Measurements from ENCODE around the gene FRMD4B.

FRMD4B gene

DNA sequence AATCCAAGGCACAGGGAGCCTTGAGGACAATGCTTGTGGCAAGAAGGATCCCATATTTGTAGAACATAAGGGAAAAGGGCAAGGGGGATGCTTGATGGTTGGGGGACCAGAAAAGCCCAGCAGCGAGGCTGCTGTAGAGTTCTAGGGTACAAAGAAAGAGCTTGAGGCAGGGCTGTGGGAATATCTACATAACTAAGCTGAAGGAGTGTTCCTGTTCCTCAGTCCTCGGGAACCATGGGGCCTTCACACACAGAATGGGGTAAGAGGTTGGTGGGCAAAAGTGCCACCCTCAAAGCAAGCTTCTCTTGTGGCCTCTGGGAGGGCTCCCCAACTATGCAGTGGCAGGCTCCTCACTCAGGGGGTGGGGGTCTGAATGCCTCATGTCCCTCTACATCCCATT, 6.5 kb upstream of the FRMD4B start:
- TF ChIP-seq, protein P1, sequence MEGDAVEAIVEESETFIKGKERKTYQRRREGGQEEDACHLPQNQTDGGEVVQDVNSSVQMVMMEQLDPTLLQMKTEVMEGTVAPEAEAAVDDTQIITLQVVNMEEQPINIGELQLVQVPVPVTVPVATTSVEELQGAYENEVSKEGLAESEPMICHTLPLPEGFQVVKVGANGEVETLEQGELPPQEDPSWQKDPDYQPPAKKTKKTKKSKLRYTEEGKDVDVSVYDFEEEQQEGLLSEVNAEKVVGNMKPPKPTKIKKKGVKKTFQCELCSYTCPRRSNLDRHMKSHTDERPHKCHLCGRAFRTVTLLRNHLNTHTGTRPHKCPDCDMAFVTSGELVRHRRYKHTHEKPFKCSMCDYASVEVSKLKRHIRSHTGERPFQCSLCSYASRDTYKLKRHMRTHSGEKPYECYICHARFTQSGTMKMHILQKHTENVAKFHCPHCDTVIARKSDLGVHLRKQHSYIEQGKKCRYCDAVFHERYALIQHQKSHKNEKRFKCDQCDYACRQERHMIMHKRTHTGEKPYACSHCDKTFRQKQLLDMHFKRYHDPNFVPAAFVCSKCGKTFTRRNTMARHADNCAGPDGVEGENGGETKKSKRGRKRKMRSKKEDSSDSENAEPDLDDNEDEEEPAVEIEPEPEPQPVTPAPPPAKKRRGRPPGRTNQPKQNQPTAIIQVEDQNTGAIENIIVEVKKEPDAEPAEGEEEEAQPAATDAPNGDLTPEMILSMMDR (conservative IDR thresholded peaks at IDR 0.05; ENCODE audit: low read depth, low read length), result no peak
- H3K4me2 ChIP-seq, result no peak overlapping the region
- H2AFZ ChIP-seq (ENCODE audit: low read depth), result no peak overlapping the region
- H3K79me2 ChIP-seq (ENCODE audit: insufficient read depth, low read depth), result no peaks in the 10 kb centered on the region
- no peaks in the 10 kb centered on the region for H4K20me1 ChIP-seq (ENCODE audit: insufficient read depth)
- H3K9ac ChIP-seq, result no peak overlapping the region
- no peak overlapping the region for H3K27ac ChIP-seq
- H3K4me3 ChIP-seq (IDR thresholded peaks at IDR 0.05; ENCODE audit: insufficient read depth, low read depth, low read length), result no peak overlapping the region
- no peaks in the 10 kb centered on the region for H3K27me3 ChIP-seq (ENCODE audit: insufficient read depth, low read depth)
- no peaks in the 10 kb centered on the region for H3K4me1 ChIP-seq (ENCODE audit: low read depth, poor library complexity, severe bottlenecking)
- no peaks in the 10 kb centered on the region for H3K36me3 ChIP-seq (ENCODE audit: insufficient read depth)

DNA sequence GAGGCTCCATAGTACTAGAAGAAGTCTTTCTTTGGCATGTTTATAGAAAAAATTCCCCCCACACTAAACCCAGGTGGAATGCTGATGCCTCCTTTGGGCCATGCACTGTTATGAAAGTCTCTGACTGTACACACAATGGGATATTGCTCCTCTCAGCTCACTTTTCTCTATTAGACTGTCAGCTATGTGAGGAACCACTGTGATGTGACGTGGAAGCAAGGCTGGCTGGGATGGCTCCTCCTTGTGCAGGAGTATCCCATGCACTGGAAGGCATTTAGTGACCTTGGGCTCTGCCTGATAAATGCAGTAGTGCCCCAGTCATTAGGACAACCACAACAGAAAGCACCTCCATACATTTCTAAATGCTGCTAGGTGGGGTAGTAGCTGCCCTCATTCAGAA, 5.7 kb upstream of the FRMD4B start:
- Histone ChIP-seq H3K27ac (no peak overlapping the region), H3K79me2 (ENCODE audit: insufficient read depth, low read depth) (no peaks in the 10 kb centered on the region), H3K4me2 (no peak overlapping the region), H4K20me1 (ENCODE audit: insufficient read depth) (no peaks in the 10 kb centered on the region), H3K27me3 (ENCODE audit: insufficient read depth, low read depth) (no peaks in the 10 kb centered on the region), H3K9ac (no peak overlapping the region), H2AFZ (ENCODE audit: low read depth) (no peak overlapping the region), H3K36me3 (ENCODE audit: insufficient read depth) (no peaks in the 10 kb centered on the region), H3K4me1 (ENCODE audit: low read depth, poor library complexity, severe bottlenecking) (no peaks in the 10 kb centered on the region), H3K4me3 (IDR thresholded peaks at IDR 0.05; ENCODE audit: insufficient read depth, low read depth, low read length) (no peak overlapping the region)
- TF ChIP-seq, protein P1 (conservative IDR thresholded peaks at IDR 0.05; ENCODE audit: low read depth, low read length), result no peak

DNA sequence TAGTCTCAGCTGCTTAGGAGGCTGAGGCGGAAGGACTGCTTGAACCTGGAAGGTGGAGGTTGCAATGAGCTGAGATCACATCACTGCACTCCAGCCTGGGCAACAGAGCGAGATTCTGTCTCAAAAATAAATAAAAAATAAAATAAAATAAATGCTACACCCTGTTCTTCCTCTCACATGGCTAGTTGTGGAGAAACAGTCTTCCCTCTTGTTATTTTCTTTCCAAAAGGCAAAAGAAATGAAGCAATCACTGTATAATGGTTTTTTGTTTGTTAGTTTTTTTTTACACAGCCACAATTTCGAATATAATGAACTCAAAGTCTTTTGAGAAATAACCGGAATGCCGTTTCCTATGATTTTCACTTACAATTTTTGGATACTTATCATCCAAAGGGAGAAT, 4.9 kb upstream of the FRMD4B start:
- Histone ChIP-seq H3K4me1 (ENCODE audit: low read depth, poor library complexity, severe bottlenecking) (no peaks in the 10 kb centered on the region), H3K27ac (no peak overlapping the region), H2AFZ (ENCODE audit: low read depth) (no peak overlapping the region), H3K36me3 (ENCODE audit: insufficient read depth) (no peaks in the 10 kb centered on the region), H3K4me3 (IDR thresholded peaks at IDR 0.05; ENCODE audit: insufficient read depth, low read depth, low read length) (no peak overlapping the region), H3K27me3 (ENCODE audit: insufficient read depth, low read depth) (no peaks in the 10 kb centered on the region), H3K79me2 (ENCODE audit: insufficient read depth, low read depth) (no peaks in the 10 kb centered on the region), H3K9ac (no peak overlapping the region), H3K4me2 (no peak overlapping the region), H4K20me1 (ENCODE audit: insufficient read depth) (no peaks in the 10 kb centered on the region)
- TF ChIP-seq, protein P1 (conservative IDR thresholded peaks at IDR 0.05; ENCODE audit: low read depth, low read length), result no peak

DNA sequence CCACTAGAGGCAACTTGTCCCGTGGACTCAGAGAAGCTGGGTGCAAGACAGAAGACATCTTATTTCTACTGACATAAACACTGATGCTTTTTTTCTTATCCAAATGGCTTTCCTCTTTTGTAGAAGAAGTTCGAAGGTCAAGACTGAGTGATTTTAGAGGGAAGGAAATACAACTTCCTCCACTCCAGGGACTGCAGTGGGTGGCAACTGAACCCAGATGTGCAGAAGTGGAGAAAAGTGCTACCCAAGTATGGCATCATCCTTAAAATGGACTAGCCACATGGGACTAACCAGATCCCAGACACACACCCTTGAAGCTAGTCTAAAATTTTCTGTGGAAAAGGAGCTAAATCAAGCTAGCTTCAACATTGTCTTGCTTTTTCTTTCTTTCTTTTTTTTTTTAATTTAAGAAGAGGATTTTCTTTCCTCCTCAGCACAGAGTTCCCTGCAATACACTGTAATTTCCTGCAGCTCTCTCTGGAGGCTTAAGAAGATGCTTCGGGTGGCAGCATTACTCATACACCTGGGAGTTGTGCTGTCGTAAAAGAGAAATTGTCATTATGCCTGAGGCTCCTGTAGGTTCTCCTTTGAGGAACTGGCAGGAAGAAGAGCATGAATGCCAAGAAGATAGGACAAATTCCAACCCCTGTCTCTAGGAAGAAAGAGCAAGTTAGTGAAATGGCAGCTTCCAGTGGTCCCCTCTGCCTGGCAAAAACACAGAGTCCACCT, 3.8 kb upstream of the FRMD4B start:
- Histone ChIP-seq H4K20me1 (ENCODE audit: insufficient read depth) (no peaks in the 10 kb centered on the region), H3K27ac (no peak overlapping the region), H3K36me3 (ENCODE audit: insufficient read depth) (no peaks in the 10 kb centered on the region), H3K4me3 (IDR thresholded peaks at IDR 0.05; ENCODE audit: insufficient read depth, low read depth, low read length) (no peak overlapping the region), H2AFZ (ENCODE audit: low read depth) (no peak overlapping the region), H3K4me2 (no peak overlapping the region), H3K27me3 (ENCODE audit: insufficient read depth, low read depth) (no peaks in the 10 kb centered on the region; the same call in 1 of the 2 replicates), H3K4me1 (ENCODE audit: low read depth, poor library complexity, severe bottlenecking) (no peaks in the 10 kb centered on the region), H3K79me2 (ENCODE audit: insufficient read depth, low read depth) (no peaks in the 10 kb centered on the region), H3K9ac (no peak overlapping the region)
- TF ChIP-seq, protein P1 (conservative IDR thresholded peaks at IDR 0.05; ENCODE audit: low read depth, low read length), result no peak
